HCT116 (cell line): ENCODE data around the gene CPED1. TPM values are rescaled to one million over a fixed set of nuclear protein-coding genes. Genes with fewer than 3 reads are reported as not detected.

Source experiments
- ATAC-seq: fragments of 200-7000 bp; cut with Tn5 transposase; 2 replicates; pipeline ENCODE4 v1.9.1; 2020; ENCODE audit warnings: mild to moderate bottlenecking, moderate library complexity
- BruUV-seq: library from RNA; stranded (reverse); fragments of 400-500 nt; replicated peaks from 2 replicates; lab custom pipeline; 2021; lab: Mats Ljungman, UMichigan
- CTCF ChIA-PET: fragments of 300-600 bp; sonication (Branson Sonifier 250); formaldehyde crosslinking; loops from one replicate; lab custom pipeline; 2021; ENCODE audit warnings: antibody characterized with exemption; lab: Charles Lee
- POLR2A ChIA-PET: fragments of 300-600, 350-600 bp; sonication (Branson Sonifier 250); formaldehyde crosslinking; loops from one replicate; lab custom pipeline; 2021; ENCODE audit warnings: antibody characterized with exemption; lab: Charles Lee
- RAD21 ChIA-PET, 2 experiments: fragments of 300-600 bp; sonication (Branson Sonifier 250); formaldehyde crosslinking; loops; one replicate each; lab custom pipeline; 2023; ENCODE audit warnings: low total read pairs in 2 of 2; ENCODE audit not compliant: uncharacterized antibody in 2 of 2, unreplicated experiment in 2 of 2, low non-redundant PET in 1 of 2; lab: Charles Lee
- DNase-seq: peaks from one replicate; pipeline ENCODE4 v3.0.0-alpha.2; 2010; ENCODE audit warnings: low read depth, low spot score
- H2AFZ ChIP-seq: fragments of 200-600 bp; shearing (Covaris generic), sonication (generic); 2 replicates; pipeline ENCODE4 v1.6.1; 2017; ENCODE audit warnings: low read depth, mixed run types, mixed read lengths, antibody characterized with exemption, low read length; ENCODE audit not compliant: poor library complexity, severe bottlenecking
- H3K27ac ChIP-seq: 2 replicates; pipeline ENCODE4 v1.5.1; 2012; ENCODE audit warnings: low read depth, low read length
- H3K27me3 ChIP-seq: fragments of 200-600 bp; sonication (generic); 2 replicates; pipeline ENCODE4 v1.6.1; 2016; ENCODE audit warnings: mixed run types, low read length, mixed read lengths; ENCODE audit not compliant: insufficient read depth
- H3K36me3 ChIP-seq, 2 experiments: fragments of 200-500 bp in 1 of 2; fragments of 200-600 bp in 1 of 2; sonication (Bioruptor generic) in 1 of 2; sonication (generic) in 1 of 2; 2 replicates each; pipeline versions ENCODE4 v1.5.1 to v1.6.1; 2014 to 2016; ENCODE audit warnings: low read length in 2 of 2, inconsistent platforms in 1 of 2, mixed read lengths in 1 of 2, mixed run types in 1 of 2; ENCODE audit not compliant: insufficient read depth in 2 of 2, control insufficient read depth in 1 of 2
- H3K4me1 ChIP-seq, 2 experiments: fragments of 200-600 bp in 1 of 2; sonication (generic) in 1 of 2; 2 replicates each; pipeline versions ENCODE4 v1.5.1 to v1.6.1; 2012 to 2017; ENCODE audit warnings: low read length in 2 of 2, inconsistent platforms in 1 of 2, mild to moderate bottlenecking in 1 of 2, mixed read lengths in 1 of 2, mixed run types in 1 of 2, moderate library complexity in 1 of 2; ENCODE audit not compliant: insufficient read depth in 2 of 2, control insufficient read depth in 1 of 2
- H3K4me2 ChIP-seq: fragments of 200-600 bp; sonication (generic); 2 replicates; pipeline ENCODE4 v1.6.1; 2017; ENCODE audit warnings: mixed run types, low read length, mixed read lengths
- H3K4me3 ChIP-seq, 2 experiments: fragments of 200-600 bp in 1 of 2; sonication (generic) in 1 of 2; replicated peaks in 1 of 2; 2 replicates each; pipeline ENCODE4 v1.5.1; 2011 to 2016; ENCODE audit warnings: low read length in 2 of 2, control low read depth in 1 of 2, low read depth in 1 of 2, mild to moderate bottlenecking in 1 of 2, mixed read lengths in 1 of 2, mixed run types in 1 of 2
- H3K79me2 ChIP-seq: fragments of 200-600 bp; sonication (generic); 2 replicates; pipeline ENCODE4 v1.6.1; 2017; ENCODE audit warnings: mild to moderate bottlenecking, mixed run types, low read length, moderate library complexity, mixed read lengths; ENCODE audit not compliant: insufficient read depth
- H3K9ac ChIP-seq: fragments of 200-600 bp; sonication (generic); 2 replicates; pipeline ENCODE4 v1.6.1; 2016; ENCODE audit warnings: low read length, mixed read lengths
- H3K9me2 ChIP-seq: fragments of 200-600 bp; sonication (generic), shearing (Covaris generic); 2 replicates; pipeline ENCODE4 v1.6.1; 2017; ENCODE audit warnings: mixed run types, mild to moderate bottlenecking, moderate library complexity; ENCODE audit not compliant: insufficient read depth
- H3K9me3 ChIP-seq, 2 experiments: fragments of 200-500 bp in 1 of 2; fragments of 200-600 bp in 1 of 2; sonication (Bioruptor generic) in 1 of 2; sonication (generic) in 1 of 2; 2 replicates each; pipeline ENCODE4 v1.6.1; 2014 to 2017; ENCODE audit warnings: low read length in 2 of 2, mixed read lengths in 2 of 2, inconsistent platforms in 1 of 2, low read depth in 1 of 2, mild to moderate bottlenecking in 1 of 2, mixed run types in 1 of 2, moderate library complexity in 1 of 2; ENCODE audit not compliant: control insufficient read depth in 1 of 2, insufficient read depth in 1 of 2
- H4K20me1 ChIP-seq: fragments of 200-600 bp; sonication (generic), shearing (Covaris generic); 2 replicates; pipeline ENCODE4 v1.6.1; 2017; ENCODE audit warnings: mixed run types, mild to moderate bottlenecking, moderate library complexity; ENCODE audit not compliant: insufficient read depth
- CBX3 ChIP-seq: IDR thresholded peaks from 2 replicates; pipeline ENCODE4 v1.6.1; 2012; ENCODE audit warnings: low read depth
- CEBPB ChIP-seq: IDR thresholded peaks from 2 replicates; pipeline ENCODE4 v1.6.1; 2012; ENCODE audit warnings: low read depth
- EGR1 ChIP-seq: IDR thresholded peaks from 2 replicates; pipeline ENCODE4 v1.6.1; 2012; ENCODE audit warnings: low read depth
- JUND ChIP-seq: IDR thresholded peaks from 2 replicates; pipeline ENCODE4 v1.6.1; 2012
- POLR2AphosphoS5 ChIP-seq: IDR thresholded peaks from 2 replicates; pipeline ENCODE4 v1.6.1; 2011; ENCODE audit warnings: mild to moderate bottlenecking, low read depth, low read length, moderate library complexity
- RAD21 ChIP-seq: IDR thresholded peaks from 2 replicates; pipeline ENCODE4 v1.6.1; 2012; ENCODE audit warnings: low read depth, mild to moderate bottlenecking
- intact Hi-C: fragments of 100-400 bp; cut with micrococcal nuclease; formaldehyde crosslinking; loops from 2 replicates; pipeline ENCODE4 v1.10.0; 2022
- total RNA-seq: library from RNA; stranded (reverse); gene quantifications from one replicate; pipeline ENCODE4 v1.2.1, GENCODE V29; 2021; ENCODE audit not compliant: unreplicated experiment
- TF ChIP-seq, protein P1 (sequence below), 3 experiments: fragments of 200-600 bp in 1 of 3; sonication (generic) in 1 of 3; IDR thresholded peaks in 2 of 3; conservative IDR thresholded peaks in 1 of 3; 2 replicates each; pipeline ENCODE4 v1.5.1; 2012 to 2017; ENCODE audit warnings: low read depth in 2 of 3, low read length in 2 of 3, antibody characterized with exemption in 1 of 3, borderline replicate concordance in 1 of 3, control low read depth in 1 of 3, mild to moderate bottlenecking in 1 of 3, mixed read lengths in 1 of 3, mixed run types in 1 of 3, moderate library complexity in 1 of 3; ENCODE audit not compliant: insufficient read depth in 1 of 3

Gene CPED1
- total RNA-seq, 1 experiment from 2014 or later: 1.2 TPM

DNA sequence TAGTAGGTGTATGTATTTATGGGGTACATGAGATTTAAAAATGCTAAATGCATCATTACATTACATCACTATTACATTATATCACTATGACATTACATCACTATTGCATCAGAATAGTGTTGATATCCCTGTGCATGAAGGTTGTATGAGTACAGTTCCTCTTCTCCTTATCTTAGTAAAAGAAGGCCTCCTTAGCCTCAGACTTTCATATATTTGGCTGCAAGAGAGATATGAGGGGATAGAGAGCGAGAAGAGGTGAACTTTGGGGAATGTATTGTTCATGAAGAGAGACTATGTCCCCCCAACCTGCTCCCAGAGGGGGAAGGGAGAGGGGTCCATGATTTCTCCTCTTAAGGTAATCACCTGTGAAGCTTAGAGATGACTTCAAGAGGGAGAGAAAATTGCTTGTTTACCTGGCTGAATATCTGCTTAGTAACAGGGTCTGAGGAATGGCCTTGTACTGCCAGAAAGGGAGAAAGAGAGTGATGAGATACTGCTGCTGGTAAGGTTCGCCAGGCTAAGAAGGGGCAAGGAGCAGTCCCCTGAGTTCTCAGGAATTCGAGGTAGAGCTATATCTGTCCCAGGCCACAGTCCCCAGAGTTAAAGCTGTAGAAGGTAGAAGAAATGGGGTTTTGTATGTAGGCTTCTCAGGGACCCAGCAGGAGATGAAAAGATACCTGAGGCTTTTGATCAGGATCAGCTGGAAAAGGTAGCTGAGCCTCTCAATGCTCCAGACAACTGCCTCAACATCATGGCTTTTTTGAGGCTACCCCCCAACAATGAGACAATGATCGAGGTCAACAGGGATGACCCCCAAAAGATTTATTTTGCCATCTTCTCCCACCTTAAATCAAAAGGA is 171.9 kb downstream of the CPED1 start:
- H3K9me3 ChIP-seq: no peaks in the 10 kb centered on the region
- H2AFZ ChIP-seq: no peak overlapping the region
- H3K9ac ChIP-seq: no peak overlapping the region
- H3K27me3 ChIP-seq: no peaks in the 10 kb centered on the region
- H3K4me2 ChIP-seq: no peak overlapping the region
- no peaks in the 10 kb centered on the region for H3K36me3 ChIP-seq
- H3K9me2 ChIP-seq: no peaks in the 10 kb centered on the region
- ChIA-PET CTCF (no interaction called here), POLR2A (no interaction called here), RAD21 (no interaction called here)
- H3K4me3 ChIP-seq: no peak overlapping the region
- DNase-seq (no peak), ATAC-seq (no peak)
- intact Hi-C loops: no loop called here
- BruUV-seq: no TSS peak
- peak; percentile 82 for TF ChIP-seq CEBPB
- no peak for TF ChIP-seq JUND
- no peaks in the 10 kb centered on the region for H3K79me2 ChIP-seq
- no peaks in the 10 kb centered on the region for H4K20me1 ChIP-seq
- H3K27ac ChIP-seq: no peak overlapping the region
- H3K4me1 ChIP-seq: peaks cover 3 to 7% of the 10 kb centered on the region in 2 experiments; a peak in 2 of 4 replicates

DNA sequence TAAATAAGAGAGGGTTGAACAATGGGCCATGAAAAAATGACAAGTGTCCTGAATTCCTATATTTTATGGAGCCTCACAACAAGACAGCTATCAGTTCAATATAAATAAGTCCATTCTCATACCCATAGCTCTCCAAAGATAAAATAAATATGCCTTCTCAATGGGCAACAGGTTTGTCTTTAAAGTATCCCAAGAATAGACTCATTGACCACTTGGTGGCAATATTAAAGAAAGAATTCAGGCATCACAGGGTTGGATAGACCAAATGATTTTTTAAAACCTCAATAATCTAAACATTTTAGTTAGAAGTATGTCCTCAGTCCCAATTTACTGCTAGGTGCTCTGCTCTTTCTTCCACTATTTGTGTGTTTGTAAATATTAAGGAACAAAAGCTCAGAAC is 175.2 kb downstream of the CPED1 start:
- BruUV-seq: no TSS peak
- Histone ChIP-seq H3K4me3 (no peak overlapping the region), H2AFZ (no peak overlapping the region), H3K27ac (no peak overlapping the region), H3K9ac (no peak overlapping the region), H3K27me3 (no peaks in the 10 kb centered on the region), H3K36me3 (no peaks in the 10 kb centered on the region), H3K4me1 (peaks cover 3 to 16% of the 10 kb centered on the region in 2 experiments; a peak in 2 of 4 replicates), H3K9me3 (no peaks in the 10 kb centered on the region), H3K9me2 (no peaks in the 10 kb centered on the region), H4K20me1 (no peaks in the 10 kb centered on the region), H3K79me2 (no peaks in the 10 kb centered on the region), H3K4me2 (no peak overlapping the region)
- TF ChIP-seq CBX3: peak; percentile 37; the same call in 1 of the 2 replicates
- no peak for TF ChIP-seq EGR1
- TF ChIP-seq RAD21: peak; percentile 72
- no peak for TF ChIP-seq JUND
- TF ChIP-seq, protein P1, sequence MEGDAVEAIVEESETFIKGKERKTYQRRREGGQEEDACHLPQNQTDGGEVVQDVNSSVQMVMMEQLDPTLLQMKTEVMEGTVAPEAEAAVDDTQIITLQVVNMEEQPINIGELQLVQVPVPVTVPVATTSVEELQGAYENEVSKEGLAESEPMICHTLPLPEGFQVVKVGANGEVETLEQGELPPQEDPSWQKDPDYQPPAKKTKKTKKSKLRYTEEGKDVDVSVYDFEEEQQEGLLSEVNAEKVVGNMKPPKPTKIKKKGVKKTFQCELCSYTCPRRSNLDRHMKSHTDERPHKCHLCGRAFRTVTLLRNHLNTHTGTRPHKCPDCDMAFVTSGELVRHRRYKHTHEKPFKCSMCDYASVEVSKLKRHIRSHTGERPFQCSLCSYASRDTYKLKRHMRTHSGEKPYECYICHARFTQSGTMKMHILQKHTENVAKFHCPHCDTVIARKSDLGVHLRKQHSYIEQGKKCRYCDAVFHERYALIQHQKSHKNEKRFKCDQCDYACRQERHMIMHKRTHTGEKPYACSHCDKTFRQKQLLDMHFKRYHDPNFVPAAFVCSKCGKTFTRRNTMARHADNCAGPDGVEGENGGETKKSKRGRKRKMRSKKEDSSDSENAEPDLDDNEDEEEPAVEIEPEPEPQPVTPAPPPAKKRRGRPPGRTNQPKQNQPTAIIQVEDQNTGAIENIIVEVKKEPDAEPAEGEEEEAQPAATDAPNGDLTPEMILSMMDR (IDR thresholded peaks at IDR 0.05 in 2 of 3, conservative IDR thresholded peaks at IDR 0.05 in 1 of 3; ENCODE audit: borderline replicate concordance in 1 of 3, insufficient read depth in 1 of 3, low read depth in 2 of 3, low read length in 2 of 3): 0 out of 6 replicates have a peak, but pooled peaks of 1 of the 3 experiments have one; percentile 35
- TF ChIP-seq POLR2AphosphoS5: no peak
- ChIA-PET RAD21 (no interaction called here), CTCF (interaction anchor here (0.6 to 1.2 kb wide), 2 partner anchors 150 to 830 kb away, joined by 3 read pairs; no protein-coding TSS in a partner anchor), POLR2A (no interaction called here)
- ATAC-seq: peak; percentile 64
- DNase-seq: no peak
- intact Hi-C loops: no loop called here
